Measurements from ENCODE around the gene COL27A1. TPM values are rescaled to one million over a fixed set of nuclear protein-coding genes. Genes with fewer than 3 reads are reported as not detected.

The COL27A1 gene
- total RNA-seq, 1 experiment from 2014 or later = 37.0 TPM

- no peak overlapping the region for H3K27ac ChIP-seq (ENCODE audit: low read depth, low read length, poor library complexity, severe bottlenecking)
- CTCF ChIA-PET = no interaction called here
- POLR2A ChIA-PET (ENCODE audit: low non-redundant PET) = no interaction called here
- no peak for DNase-seq (ENCODE audit: low spot score)
- no TSS peak for BruUV-seq (replicated peaks)
- intact Hi-C loops (cut with micrococcal nuclease; ENCODE audit: unreplicated experiment) = no loop called here
- no peak overlapping the region for H3K4me3 ChIP-seq (ENCODE audit: low read depth, low read length, poor library complexity, severe bottlenecking)
- H3K27me3 ChIP-seq (replicated peaks; ENCODE audit: insufficient read depth, low read depth, low read length, poor library complexity) = no peaks in the 10 kb centered on the region
- TF ChIP-seq EZH2 (IDR thresholded peaks at IDR 0.05; ENCODE audit: borderline replicate concordance, low read depth, low read length, poor library complexity, severe bottlenecking) (no peak), CTCF (conservative IDR thresholded peaks at IDR 0.05; ENCODE audit: low read depth, low read length) (no peak)
- H3K4me1 ChIP-seq (ENCODE audit: insufficient read depth, low read length, poor library complexity, severe bottlenecking) = no peaks in the 10 kb centered on the region
- H3K36me3 ChIP-seq (ENCODE audit: insufficient read depth, low read length, poor library complexity, severe bottlenecking) = peaks cover 4% of the 10 kb centered on the region
- H3K9me3 ChIP-seq (ENCODE audit: low read depth, low read length, poor library complexity, severe bottlenecking) = peaks cover 8% of the 10 kb centered on the region
Observed at GRCh38 chr9:114185570-114186490, 30.5 kb downstream of the COL27A1 start.

- no peak for DNase-seq (ENCODE audit: low spot score)
- Histone ChIP-seq H3K27me3 (replicated peaks; ENCODE audit: insufficient read depth, low read depth, low read length, poor library complexity) (no peaks in the 10 kb centered on the region), H3K4me1 (ENCODE audit: insufficient read depth, low read length, poor library complexity, severe bottlenecking) (no peaks in the 10 kb centered on the region), H3K9me3 (ENCODE audit: low read depth, low read length, poor library complexity, severe bottlenecking) (peaks cover 8% of the 10 kb centered on the region), H3K36me3 (ENCODE audit: insufficient read depth, low read length, poor library complexity, severe bottlenecking) (peaks cover 4% of the 10 kb centered on the region), H3K4me3 (ENCODE audit: low read depth, low read length, poor library complexity, severe bottlenecking) (no peak overlapping the region), H3K27ac (ENCODE audit: low read depth, low read length, poor library complexity, severe bottlenecking) (no peak overlapping the region)
- POLR2A ChIA-PET (ENCODE audit: low non-redundant PET) = no interaction called here
- CTCF ChIA-PET = no interaction called here
- intact Hi-C loops (cut with micrococcal nuclease; ENCODE audit: unreplicated experiment) = no loop called here
- TF ChIP-seq CTCF (conservative IDR thresholded peaks at IDR 0.05; ENCODE audit: low read depth, low read length) (no peak), EZH2 (IDR thresholded peaks at IDR 0.05; ENCODE audit: borderline replicate concordance, low read depth, low read length, poor library complexity, severe bottlenecking) (no peak)
- BruUV-seq (replicated peaks) = no TSS peak
Observed at GRCh38 chr9:114186605-114187289, 31.4 kb downstream of the COL27A1 start.

- H3K27ac ChIP-seq (ENCODE audit: low read depth, low read length, poor library complexity, severe bottlenecking) = no peak overlapping the region
- ChIA-PET POLR2A (ENCODE audit: low non-redundant PET) (interaction anchor here (0.6 kb wide), 1 partner anchor 10 kb away, joined by 3 read pairs; no protein-coding TSS in a partner anchor), CTCF (no interaction called here)
- no peak overlapping the region for H3K4me3 ChIP-seq (ENCODE audit: low read depth, low read length, poor library complexity, severe bottlenecking)
- no TSS peak for BruUV-seq (replicated peaks)
- peaks cover 4% of the 10 kb centered on the region for H3K36me3 ChIP-seq (ENCODE audit: insufficient read depth, low read length, poor library complexity, severe bottlenecking)
- peak; percentile 26 for DNase-seq (ENCODE audit: low spot score)
- no peaks in the 10 kb centered on the region for H3K4me1 ChIP-seq (ENCODE audit: insufficient read depth, low read length, poor library complexity, severe bottlenecking)
- no peaks in the 10 kb centered on the region for H3K27me3 ChIP-seq (replicated peaks; ENCODE audit: insufficient read depth, low read depth, low read length, poor library complexity)
- H3K9me3 ChIP-seq (ENCODE audit: low read depth, low read length, poor library complexity, severe bottlenecking) = peaks cover 8% of the 10 kb centered on the region
- intact Hi-C loops (cut with micrococcal nuclease; ENCODE audit: unreplicated experiment) = no loop called here
- TF ChIP-seq EZH2 (IDR thresholded peaks at IDR 0.05; ENCODE audit: borderline replicate concordance, low read depth, low read length, poor library complexity, severe bottlenecking) = no peak
- TF ChIP-seq CTCF (conservative IDR thresholded peaks at IDR 0.05; ENCODE audit: low read depth, low read length) = no peak
Observed at GRCh38 chr9:114187827-114188226, 32.5 kb downstream of the COL27A1 start.

All from A673 (cell line).